ENCODE measurements around the gene GFI1B.

Gene GFI1B

DNA sequence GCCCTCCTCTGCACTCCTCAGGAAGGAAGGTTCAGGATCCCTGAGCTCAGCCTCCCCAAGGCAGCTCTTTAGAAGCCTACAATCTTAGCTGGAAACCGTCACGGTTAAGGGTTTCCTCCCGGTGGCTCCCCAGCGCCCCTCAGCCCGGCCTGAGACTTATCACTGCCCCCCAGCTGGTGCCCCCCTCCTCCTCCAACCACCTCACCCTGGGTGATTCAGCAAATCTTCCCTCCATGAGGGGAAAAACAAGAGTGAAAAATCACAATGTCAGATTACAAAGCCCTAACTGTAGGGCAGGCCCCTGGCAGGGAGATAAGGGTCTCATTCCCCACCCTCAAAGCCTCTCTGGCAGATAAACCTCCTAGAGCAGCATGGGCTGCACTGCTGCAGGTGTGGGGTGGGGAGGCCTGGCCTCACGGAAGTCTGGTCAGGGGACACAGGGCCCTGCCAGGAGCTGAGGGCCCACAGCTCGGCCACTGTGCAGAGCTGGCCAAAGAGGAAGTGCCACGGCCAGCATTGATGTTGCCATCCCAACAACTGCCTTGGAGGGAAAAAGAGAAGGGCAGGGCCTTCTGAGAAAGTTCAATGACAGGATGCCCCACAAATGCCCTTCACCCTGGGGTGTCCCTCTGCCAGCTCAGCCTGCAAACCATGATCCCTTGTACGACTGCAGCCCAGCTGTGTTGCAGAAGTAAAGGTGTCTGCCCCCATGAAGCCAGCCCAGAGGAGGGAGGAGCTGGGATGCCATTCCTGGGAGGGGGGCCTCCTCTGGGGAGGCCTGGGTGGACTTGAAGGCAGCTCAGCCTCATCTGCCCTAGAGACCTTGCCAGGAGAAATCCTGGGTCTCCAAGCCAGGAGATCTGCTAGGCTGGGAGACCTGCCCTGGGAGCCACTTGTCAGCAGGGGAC is 25.9 kb downstream of the GFI1B start:
- no peak for DNase-seq (ENCODE audit: low read depth in 2 of 2)
- no peak overlapping the region for H3K4me3 ChIP-seq (replicated peaks in 1 of 2; ENCODE audit: low read depth in 2 of 2, low read length in 2 of 2)
- TF ChIP-seq, protein P1, sequence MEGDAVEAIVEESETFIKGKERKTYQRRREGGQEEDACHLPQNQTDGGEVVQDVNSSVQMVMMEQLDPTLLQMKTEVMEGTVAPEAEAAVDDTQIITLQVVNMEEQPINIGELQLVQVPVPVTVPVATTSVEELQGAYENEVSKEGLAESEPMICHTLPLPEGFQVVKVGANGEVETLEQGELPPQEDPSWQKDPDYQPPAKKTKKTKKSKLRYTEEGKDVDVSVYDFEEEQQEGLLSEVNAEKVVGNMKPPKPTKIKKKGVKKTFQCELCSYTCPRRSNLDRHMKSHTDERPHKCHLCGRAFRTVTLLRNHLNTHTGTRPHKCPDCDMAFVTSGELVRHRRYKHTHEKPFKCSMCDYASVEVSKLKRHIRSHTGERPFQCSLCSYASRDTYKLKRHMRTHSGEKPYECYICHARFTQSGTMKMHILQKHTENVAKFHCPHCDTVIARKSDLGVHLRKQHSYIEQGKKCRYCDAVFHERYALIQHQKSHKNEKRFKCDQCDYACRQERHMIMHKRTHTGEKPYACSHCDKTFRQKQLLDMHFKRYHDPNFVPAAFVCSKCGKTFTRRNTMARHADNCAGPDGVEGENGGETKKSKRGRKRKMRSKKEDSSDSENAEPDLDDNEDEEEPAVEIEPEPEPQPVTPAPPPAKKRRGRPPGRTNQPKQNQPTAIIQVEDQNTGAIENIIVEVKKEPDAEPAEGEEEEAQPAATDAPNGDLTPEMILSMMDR (IDR thresholded peaks at IDR 0.05; ENCODE audit: low read depth, low read length), result no peak

DNA sequence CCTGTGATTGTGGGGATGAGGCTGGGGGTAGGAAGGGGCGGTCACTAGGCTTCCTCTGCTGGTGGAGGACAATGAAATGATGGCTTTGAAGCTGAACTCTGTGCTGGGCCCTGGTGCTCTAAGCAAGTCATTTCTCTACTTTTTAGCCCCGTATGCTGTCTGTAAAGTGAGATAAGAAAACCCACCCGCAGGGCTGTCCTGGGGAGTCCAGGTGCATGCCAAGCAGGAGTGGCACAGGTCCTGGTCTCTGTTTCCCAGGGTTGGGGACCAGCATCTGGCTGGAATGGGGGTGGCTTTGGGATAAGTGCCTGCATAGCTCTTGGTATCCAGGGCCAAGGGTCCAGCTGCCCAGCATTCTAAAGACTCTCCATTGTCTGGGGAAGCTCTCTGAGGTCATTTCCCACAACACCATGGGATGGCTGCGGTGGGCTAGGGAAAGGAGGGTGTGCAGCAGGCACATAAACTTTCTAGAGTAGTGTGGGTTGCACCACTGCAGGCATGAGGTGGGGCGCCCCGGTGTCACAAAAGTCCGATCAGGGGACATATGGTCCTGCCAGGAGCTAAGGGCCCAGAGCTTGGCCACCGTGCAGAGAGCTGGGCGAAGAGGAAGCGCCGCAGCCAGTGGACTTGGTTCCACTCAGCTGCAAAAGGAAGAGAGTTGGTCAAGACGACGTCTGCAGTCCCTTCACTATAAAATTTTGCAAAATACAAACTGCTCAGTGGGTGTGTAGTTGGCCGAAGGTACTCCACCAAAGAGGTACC is 26.7 kb downstream of the GFI1B start:
- H3K4me3 ChIP-seq (replicated peaks in 1 of 2; ENCODE audit: low read depth in 2 of 2, low read length in 2 of 2), result no peak overlapping the region
- TF ChIP-seq, protein P1 (IDR thresholded peaks at IDR 0.05; ENCODE audit: low read depth, low read length), result no peak
- no peak for DNase-seq (ENCODE audit: low read depth in 2 of 2)

DNA sequence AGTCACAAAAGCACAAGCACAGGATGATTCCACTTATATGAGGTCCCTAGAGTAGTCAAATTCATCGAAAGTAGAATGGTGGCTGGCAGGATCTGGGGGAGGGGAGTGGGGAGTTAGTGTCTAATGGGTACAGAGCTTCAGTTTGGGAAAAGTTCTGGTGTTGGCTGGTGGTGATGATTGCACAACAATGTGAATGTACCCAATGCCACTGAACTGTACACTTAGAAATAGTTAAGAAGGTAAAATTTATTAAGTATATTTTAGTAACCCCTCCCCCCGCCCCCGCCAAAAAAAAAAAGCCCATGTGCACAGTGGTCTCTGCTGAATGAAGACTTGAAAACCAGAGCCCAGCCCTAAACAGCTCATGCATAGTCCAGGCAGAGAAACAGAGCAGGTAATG is 27.5 kb downstream of the GFI1B start:
- no peak for DNase-seq (ENCODE audit: low read depth in 2 of 2)
- TF ChIP-seq, protein P1 (IDR thresholded peaks at IDR 0.05; ENCODE audit: low read depth, low read length), result no peak
- no peak overlapping the region for H3K4me3 ChIP-seq (replicated peaks in 1 of 2; ENCODE audit: low read depth in 2 of 2, low read length in 2 of 2)

DNA sequence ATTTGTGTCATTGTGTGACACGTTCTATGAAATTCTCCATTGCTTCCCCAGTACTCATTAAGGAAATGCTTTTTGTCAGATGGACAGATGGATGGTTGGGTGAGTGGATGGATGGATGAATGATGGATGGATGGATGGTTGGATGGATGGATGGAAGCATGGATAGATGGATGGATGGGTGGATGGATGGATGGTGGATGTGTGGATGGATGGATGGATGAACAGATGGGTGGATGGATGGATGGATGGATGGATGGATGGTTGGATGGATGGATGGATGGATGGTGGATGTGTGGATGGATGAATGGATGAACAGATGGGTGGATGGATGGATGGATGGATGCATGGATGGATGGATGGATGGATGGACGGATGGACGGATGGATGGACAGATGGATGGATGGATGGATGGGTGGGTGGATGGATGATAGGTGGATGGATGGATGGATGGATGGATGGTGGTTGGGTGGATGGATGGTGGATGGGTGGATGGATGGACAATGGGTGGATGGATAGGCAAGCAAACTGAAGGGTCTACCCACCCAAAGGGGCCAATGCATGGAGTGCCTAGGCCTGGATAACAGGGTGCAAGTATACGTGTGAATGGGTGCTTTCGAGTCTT is 28.3 kb downstream of the GFI1B start:
- no peak for DNase-seq (ENCODE audit: low read depth in 2 of 2)
- TF ChIP-seq, protein P1 (IDR thresholded peaks at IDR 0.05; ENCODE audit: low read depth, low read length), result no peak
- H3K4me3 ChIP-seq (replicated peaks in 1 of 2; ENCODE audit: low read depth in 2 of 2, low read length in 2 of 2), result no peak overlapping the region

DNA sequence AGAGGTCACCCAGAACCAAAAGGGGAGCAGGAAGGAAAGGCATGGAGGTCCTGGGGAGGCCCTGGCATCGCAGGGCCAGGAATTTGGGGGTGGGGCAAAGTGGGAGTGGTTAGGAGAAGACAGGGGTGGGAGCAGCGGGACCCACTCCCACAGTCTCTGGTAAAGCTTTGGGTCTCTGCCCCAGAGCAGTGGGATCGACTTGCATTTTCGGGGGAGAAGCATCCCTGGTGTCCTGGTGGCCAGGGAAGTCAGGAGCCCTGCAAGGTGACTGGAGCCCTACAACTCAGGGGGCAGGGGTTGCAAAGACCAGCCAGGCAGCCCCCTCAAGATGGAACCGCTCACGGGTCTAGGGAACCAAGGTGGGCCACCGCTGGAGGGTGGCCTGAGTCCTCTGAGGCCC is 29.9 kb downstream of the GFI1B start:
- no peak for DNase-seq (ENCODE audit: low read depth in 2 of 2)
- no peak overlapping the region for H3K4me3 ChIP-seq (replicated peaks in 1 of 2; ENCODE audit: low read depth in 2 of 2, low read length in 2 of 2)
- TF ChIP-seq, protein P1 (IDR thresholded peaks at IDR 0.05; ENCODE audit: low read depth, low read length), result no peak

DNA sequence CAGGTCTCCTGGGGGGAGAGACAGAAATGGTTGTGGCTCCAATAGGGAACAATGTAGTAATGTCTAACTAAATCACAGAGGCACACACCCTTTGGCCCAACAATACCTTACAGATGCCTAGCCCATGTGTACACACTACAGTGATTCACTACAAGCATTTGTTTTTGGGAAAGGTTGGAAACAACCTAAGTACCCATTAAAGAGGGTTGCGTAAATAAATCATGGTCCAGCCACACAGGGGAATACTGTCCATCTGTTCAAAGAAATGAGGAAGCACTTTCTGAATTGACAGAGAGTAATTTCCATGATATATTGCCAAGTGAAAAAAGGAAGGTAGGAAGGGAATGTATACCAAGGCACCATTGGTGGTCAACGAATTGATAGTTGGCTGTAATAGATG is 30.3 kb downstream of the GFI1B start:
- DNase-seq (ENCODE audit: low read depth in 2 of 2), result peak in 1 of 2 donors; percentile 6
- TF ChIP-seq, protein P1 (IDR thresholded peaks at IDR 0.05; ENCODE audit: low read depth, low read length), result no peak
- H3K4me3 ChIP-seq (replicated peaks in 1 of 2; ENCODE audit: low read depth in 2 of 2, low read length in 2 of 2), result no peak overlapping the region

All from cardiac fibroblast (primary cell).